Measurements from ENCODE around the gene PTPRN2.

GRCh38 chr7:158633055-158633956 is 45.7 kb upstream of the PTPRN2 start:
- TF ChIP-seq CTCF (conservative IDR thresholded peaks at IDR 0.05 in 1 of 2, IDR thresholded peaks at IDR 0.05 in 1 of 2; ENCODE audit: low read depth in 1 of 2, low read length in 2 of 2) (no peak), EZH2 (IDR thresholded peaks at IDR 0.05; ENCODE audit: low read length, missing control alignments) (no peak)

Data from fibroblast of lung (primary cell).